IMR-90 (cell line): ENCODE measurements around the gene TRPM3.

Source experiments
- CTCF ChIP-seq: conservative IDR thresholded peaks from 2 replicates; pipeline ENCODE4 v1.5.1; 2012; ENCODE audit warnings: mild to moderate bottlenecking, low read depth, low read length, improper control_type of control experiment
- ELK1 ChIP-seq: fragments of 150-350 bp; IDR thresholded peaks from 2 replicates; pipeline ENCODE4 v1.6.1; 2016; ENCODE audit warnings: low read depth, mild to moderate bottlenecking, low read length, moderate library complexity, borderline replicate concordance
- MAFK ChIP-seq: IDR thresholded peaks from 2 replicates; pipeline ENCODE4 v1.6.1; 2012; ENCODE audit warnings: low read depth, low read length, improper control_type of control experiment
- MXI1 ChIP-seq: IDR thresholded peaks from 2 replicates; pipeline ENCODE4 v1.6.1; 2012; ENCODE audit warnings: low read depth, mild to moderate bottlenecking, low read length, moderate library complexity, borderline replicate concordance
- NFE2L2 ChIP-seq: fragments of 150-350 bp; IDR thresholded peaks from 2 replicates; pipeline ENCODE4 v1.6.1; 2016; ENCODE audit warnings: low read depth, mild to moderate bottlenecking, low read length
- POLR2A ChIP-seq: IDR thresholded peaks from 2 replicates; pipeline ENCODE4 v1.6.1; 2012; ENCODE audit warnings: mild to moderate bottlenecking, low read depth, low read length

GRCh38 chr9:70549926-70550325, 571.5 kb downstream of the TRPM3 start:
- TF ChIP-seq CTCF: no peak
- no peak for TF ChIP-seq MAFK
- no peak for TF ChIP-seq POLR2A
- no peak for TF ChIP-seq ELK1
- no peak for TF ChIP-seq MXI1
- no peak for TF ChIP-seq NFE2L2
